RWPE2 (cell line): ENCODE data around the gene RALGAPA2.

ENCODE experiments used
- ATAC-seq: fragments of 200-7000 bp; cut with Tn5 transposase; 3 replicates; pipeline ENCODE4 v1.9.1; 2021; ENCODE audit warnings: low read depth
- DNase-seq: peaks from one replicate; pipeline ENCODE4 v3.0.0-alpha.2; 2020; ENCODE audit warnings: low spot score
- H3K27ac ChIP-seq: fragments of 450-650 bp; 2 replicates; pipeline ENCODE4 v1.5.1; 2017; ENCODE audit warnings: mild to moderate bottlenecking; ENCODE audit not compliant: poor library complexity, severe bottlenecking
- H3K27me3 ChIP-seq: fragments of 250-450 bp; sonication (Bioruptor Pico); 2 replicates; pipeline ENCODE4 v1.5.1; 2021; ENCODE audit warnings: mild to moderate bottlenecking, moderate library complexity; ENCODE audit not compliant: insufficient read depth, poor library complexity, severe bottlenecking
- H3K36me3 ChIP-seq: fragments of 250-450 bp; sonication (Bioruptor Pico); 2 replicates; pipeline ENCODE4 v1.5.1; 2020; ENCODE audit warnings: low read depth, mild to moderate bottlenecking, moderate library complexity
- H3K4me1 ChIP-seq: fragments of 250-450 bp; sonication (Bioruptor Pico); 2 replicates; pipeline ENCODE4 v1.5.1; 2021; ENCODE audit warnings: mild to moderate bottlenecking, moderate library complexity; ENCODE audit not compliant: insufficient read depth, poor library complexity, severe bottlenecking
- H3K4me3 ChIP-seq: fragments of 250-450 bp; sonication (Bioruptor Pico); 2 replicates; pipeline ENCODE4 v1.5.1; 2021; ENCODE audit warnings: mild to moderate bottlenecking, moderate library complexity; ENCODE audit not compliant: severe bottlenecking
- H3K9me3 ChIP-seq: fragments of 250-450 bp; sonication (Bioruptor Pico); 2 replicates; pipeline ENCODE4 v1.5.1; 2021; ENCODE audit warnings: mild to moderate bottlenecking, moderate library complexity; ENCODE audit not compliant: severe bottlenecking
- CTCF ChIP-seq: fragments of 450-650 bp; IDR thresholded peaks from one replicate; pipeline ENCODE4 v1.5.1; 2017; ENCODE audit warnings: mild to moderate bottlenecking, moderate library complexity; ENCODE audit not compliant: poor library complexity, severe bottlenecking

The RALGAPA2 gene

GRCh38 chr20:20411836-20412235, 300.6 kb downstream of the RALGAPA2 start:
- TF ChIP-seq CTCF = no peak
- no peak for DNase-seq
- no peak overlapping the region for H3K27ac ChIP-seq
- no peaks in the 10 kb centered on the region for H3K4me1 ChIP-seq
- no peak overlapping the region for H3K4me3 ChIP-seq
- H3K9me3 ChIP-seq = no peaks in the 10 kb centered on the region
- H3K27me3 ChIP-seq = no peaks in the 10 kb centered on the region
- H3K36me3 ChIP-seq = no peaks in the 10 kb centered on the region
- no peak for ATAC-seq

- no peak for TF ChIP-seq CTCF
- no peak overlapping the region for H3K27ac ChIP-seq
- DNase-seq (no peak), ATAC-seq (no peak)
- H3K4me3 ChIP-seq = no peak overlapping the region
- no peaks in the 10 kb centered on the region for H3K36me3 ChIP-seq
- H3K4me1 ChIP-seq = no peaks in the 10 kb centered on the region
- no peaks in the 10 kb centered on the region for H3K27me3 ChIP-seq
- no peaks in the 10 kb centered on the region for H3K9me3 ChIP-seq
These were observed 301.0 kb downstream of the RALGAPA2 start for GRCh38 chr20:20411402-20411801.

GRCh38 chr20:20410678-20411077, 301.8 kb downstream of the RALGAPA2 start:
- Histone ChIP-seq H3K27ac (no peak overlapping the region), H3K4me1 (no peaks in the 10 kb centered on the region), H3K9me3 (no peaks in the 10 kb centered on the region), H3K4me3 (no peak overlapping the region), H3K36me3 (no peaks in the 10 kb centered on the region), H3K27me3 (no peaks in the 10 kb centered on the region)
- no peak for TF ChIP-seq CTCF
- DNase-seq (no peak), ATAC-seq (no peak)

GRCh38 chr20:20409331-20409730, 303.1 kb downstream of the RALGAPA2 start:
- no peak for DNase-seq
- no peak for ATAC-seq
- Histone ChIP-seq H3K36me3 (no peaks in the 10 kb centered on the region), H3K27ac (no peak overlapping the region), H3K27me3 (no peaks in the 10 kb centered on the region), H3K9me3 (no peaks in the 10 kb centered on the region), H3K4me3 (no peak overlapping the region), H3K4me1 (no peaks in the 10 kb centered on the region)
- TF ChIP-seq CTCF = no peak

GRCh38 chr20:20407891-20408805, 304.3 kb downstream of the RALGAPA2 start:
- Histone ChIP-seq H3K36me3 (no peaks in the 10 kb centered on the region), H3K27me3 (no peaks in the 10 kb centered on the region), H3K27ac (no peak overlapping the region), H3K9me3 (no peaks in the 10 kb centered on the region), H3K4me3 (no peak overlapping the region), H3K4me1 (no peaks in the 10 kb centered on the region)
- TF ChIP-seq CTCF = peak; percentile 42
- ATAC-seq (peak; percentile 41; the same call in 1 of the 3 replicates), DNase-seq (no peak)
